HG02852 (cell line): ENCODE results near the gene PEX13.

Experiments
- ATAC-seq: cut with Tn5 transposase; IDR thresholded peaks from one replicate; pipeline ENCODE4 v1.9.1; 2021; ENCODE audit warnings: mild to moderate bottlenecking, moderate library complexity; ENCODE audit not compliant: unreplicated experiment

PEX13 gene

DNA sequence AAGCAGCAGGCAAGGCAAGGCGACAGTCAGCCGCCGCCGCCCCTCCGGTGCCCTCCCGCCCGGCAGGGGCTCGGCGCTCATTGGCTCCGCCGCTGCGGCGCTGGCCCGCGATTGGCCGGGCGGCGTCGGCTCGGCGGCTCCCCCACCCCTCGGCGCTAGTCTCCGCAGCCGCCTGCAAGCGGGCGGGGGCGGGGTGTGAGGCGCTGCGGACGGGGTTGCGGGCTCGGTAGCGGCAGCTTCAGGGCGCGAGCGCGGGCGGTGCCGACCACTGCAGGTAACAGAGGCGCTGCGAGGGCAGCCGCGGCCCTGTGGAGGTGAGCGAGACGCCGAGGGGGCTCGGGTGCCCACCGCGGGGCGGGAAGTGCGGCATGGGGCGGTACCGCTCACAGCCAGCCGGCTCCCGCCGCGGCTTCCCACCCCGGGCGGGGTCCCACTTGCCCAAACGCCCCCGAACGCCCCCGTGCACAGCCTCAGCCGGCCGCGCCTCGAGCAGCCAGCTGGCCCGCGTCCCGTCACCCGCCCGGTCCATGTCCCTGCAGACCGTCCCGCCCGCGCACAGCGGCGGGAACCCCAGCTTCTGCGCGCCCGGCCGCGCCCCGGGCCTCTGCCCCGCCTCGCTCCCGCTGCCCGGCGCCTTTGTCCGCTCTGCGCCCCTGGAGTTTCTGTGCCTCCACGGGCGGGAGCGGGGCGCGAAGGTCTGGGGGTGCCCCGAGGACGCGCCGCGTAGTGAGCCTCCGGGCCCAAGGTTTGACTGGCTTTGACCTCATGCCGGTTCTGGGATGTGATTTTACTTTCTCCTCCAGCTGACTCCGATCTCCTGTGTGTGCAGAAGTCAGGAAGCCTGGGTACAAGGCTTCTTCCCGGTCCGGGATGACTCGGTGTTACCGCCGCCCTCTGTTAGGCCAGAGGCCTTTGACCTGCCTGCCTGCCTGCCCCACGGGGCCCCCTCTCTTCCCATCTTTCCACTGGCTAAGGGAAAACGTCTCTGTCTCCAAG, 48.5 kb downstream of the PEX13 start, which contains the start of gene SANBR:
Gene SANBR (plus strand): TSS at position 158 of the 996 bp plus-strand sequence. CDS start 4,480 bp downstream, outside the sequence.
- ATAC-seq: peak; percentile 98

- no peak for ATAC-seq
Observed at GRCh38 chr2:61074100-61074499, 56.6 kb downstream of the PEX13 start.

GRCh38 chr2:61085883-61086282, 68.4 kb downstream of the PEX13 start:
- no peak for ATAC-seq

GRCh38 chr2:61089797-61090196, 72.3 kb downstream of the PEX13 start:
- ATAC-seq: no peak

- no peak for ATAC-seq
Observed at GRCh38 chr2:61090386-61090921, 72.9 kb downstream of the PEX13 start.

DNA sequence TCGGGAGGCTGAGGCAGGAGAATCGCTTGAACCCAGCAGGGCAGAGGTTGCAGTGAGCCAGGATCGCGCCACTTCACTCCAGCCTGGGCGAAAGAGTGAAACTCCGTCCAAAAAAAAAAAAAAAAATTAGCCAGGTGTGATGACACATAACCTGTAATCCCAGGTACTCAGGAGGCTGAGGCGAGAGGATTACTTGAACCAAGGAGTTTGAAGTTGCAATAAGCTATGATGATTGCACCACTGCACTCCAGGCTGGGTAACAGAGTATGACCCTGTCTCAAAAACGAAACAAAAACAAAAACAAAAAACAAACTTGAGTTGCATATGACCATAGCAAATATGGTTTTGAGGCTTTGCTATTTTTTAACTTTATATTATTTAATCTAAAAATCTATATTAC, 74.0 kb downstream of the PEX13 start:
- ATAC-seq: no peak

DNA sequence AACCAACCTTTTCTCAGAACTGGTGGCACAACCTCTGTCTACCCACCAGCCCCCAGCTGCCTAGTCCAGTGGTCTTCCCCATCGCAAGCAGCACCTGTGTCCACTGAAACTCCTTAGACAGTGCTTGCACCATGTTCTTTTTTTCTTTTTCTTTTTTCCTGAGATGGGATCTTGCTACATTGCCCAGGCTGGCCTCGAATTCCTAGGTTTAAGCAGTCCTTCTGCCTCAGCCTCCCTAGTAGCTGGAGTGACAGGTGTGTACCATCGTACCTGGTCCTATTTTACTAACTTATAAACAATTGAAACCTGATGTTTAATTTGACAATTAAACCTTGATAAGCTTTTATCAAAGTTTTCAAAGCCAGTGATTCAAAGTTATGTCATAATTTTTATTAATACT, 78.9 kb downstream of the PEX13 start:
- no peak for ATAC-seq

GRCh38 chr2:61100801-61101200, 83.3 kb downstream of the PEX13 start:
- ATAC-seq: no peak
